ENCODE data around the gene ETDC.

DNA sequence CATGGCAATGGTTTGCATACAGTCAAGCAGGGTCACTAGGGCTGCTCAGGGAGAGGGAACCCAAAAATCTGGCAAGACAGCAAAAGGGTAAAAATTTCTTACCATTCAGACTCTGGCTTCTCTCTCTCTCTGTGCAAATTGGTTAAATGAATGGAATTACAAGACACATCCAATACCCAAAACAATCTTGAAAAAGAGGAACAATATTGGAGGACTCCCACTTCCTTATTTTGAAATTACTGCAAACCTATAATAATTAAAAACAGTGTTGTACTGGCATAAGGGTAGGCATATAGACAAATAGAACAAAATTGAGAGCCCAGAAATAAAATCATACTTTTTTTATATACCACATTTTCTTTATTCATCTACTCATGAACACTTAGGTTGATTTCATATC lies 33.3 kb upstream of the ETDC start:
- TF ChIP-seq, protein P1, sequence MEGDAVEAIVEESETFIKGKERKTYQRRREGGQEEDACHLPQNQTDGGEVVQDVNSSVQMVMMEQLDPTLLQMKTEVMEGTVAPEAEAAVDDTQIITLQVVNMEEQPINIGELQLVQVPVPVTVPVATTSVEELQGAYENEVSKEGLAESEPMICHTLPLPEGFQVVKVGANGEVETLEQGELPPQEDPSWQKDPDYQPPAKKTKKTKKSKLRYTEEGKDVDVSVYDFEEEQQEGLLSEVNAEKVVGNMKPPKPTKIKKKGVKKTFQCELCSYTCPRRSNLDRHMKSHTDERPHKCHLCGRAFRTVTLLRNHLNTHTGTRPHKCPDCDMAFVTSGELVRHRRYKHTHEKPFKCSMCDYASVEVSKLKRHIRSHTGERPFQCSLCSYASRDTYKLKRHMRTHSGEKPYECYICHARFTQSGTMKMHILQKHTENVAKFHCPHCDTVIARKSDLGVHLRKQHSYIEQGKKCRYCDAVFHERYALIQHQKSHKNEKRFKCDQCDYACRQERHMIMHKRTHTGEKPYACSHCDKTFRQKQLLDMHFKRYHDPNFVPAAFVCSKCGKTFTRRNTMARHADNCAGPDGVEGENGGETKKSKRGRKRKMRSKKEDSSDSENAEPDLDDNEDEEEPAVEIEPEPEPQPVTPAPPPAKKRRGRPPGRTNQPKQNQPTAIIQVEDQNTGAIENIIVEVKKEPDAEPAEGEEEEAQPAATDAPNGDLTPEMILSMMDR (IDR thresholded peaks at IDR 0.05), result no peak
- TF ChIP-seq POLR2A (IDR thresholded peaks at IDR 0.05), result no peak

Data from prostate gland (tissue), 2 donors.